SK-N-SH (cell line): Measurements from ENCODE around the gene PYY. TPM values are rescaled to one million over a fixed set of nuclear protein-coding genes. Genes with fewer than 3 reads are reported as not detected.

Experiments used
- CTCF ChIA-PET: fragments of 300-600, 350-600 bp; formaldehyde crosslinking; extraction: SDS; loops from one replicate; lab custom pipeline; 2021; lab: Yijun Ruan, JAX
- POLR2A ChIA-PET: fragments of 350-600 bp; sonication (Branson Sonifier 250); formaldehyde crosslinking; extraction: SDS; loops from one replicate; lab custom pipeline; 2020; ENCODE audit warnings: antibody characterized with exemption, inconsistent platforms; lab: Yijun Ruan, JAX
- DNase-seq: peaks from one replicate; pipeline ENCODE4 v3.0.0; 2012
- H2AFZ ChIP-seq: fragments of 200-600 bp; sonication (generic); 2 replicates; pipeline ENCODE4 v1.8.1; 2016; ENCODE audit warnings: antibody characterized with exemption, mild to moderate bottlenecking, low read depth
- H3F3A ChIP-seq: fragments of 200-600 bp; sonication (generic); replicated peaks from 2 replicates; pipeline ENCODE3; 2016; ENCODE audit warnings: antibody characterized with exemption, mild to moderate bottlenecking; ENCODE audit not compliant: insufficient read depth
- H3K27ac ChIP-seq, 2 experiments: fragments of 200-500 bp in 1 of 2; fragments of 200-600 bp in 1 of 2; sonication (Bioruptor generic) in 1 of 2; sonication (generic), shearing (Covaris generic) in 1 of 2; 2 replicates each; pipeline versions ENCODE4 v1.5.1 to v1.6.1; 2014 to 2016; ENCODE audit warnings: low read depth in 2 of 2, inconsistent platforms in 1 of 2, low read length in 1 of 2, mild to moderate bottlenecking in 1 of 2, mixed read lengths in 1 of 2
- H3K27me3 ChIP-seq: fragments of 200-600 bp; sonication (generic), shearing (Covaris generic); 2 replicates; pipeline ENCODE4 v1.6.1; 2016; ENCODE audit warnings: mixed run types; ENCODE audit not compliant: insufficient read depth
- H3K36me3 ChIP-seq, 2 experiments: fragments of 200-500 bp in 1 of 2; fragments of 200-600 bp in 1 of 2; sonication (Bioruptor generic) in 1 of 2; sonication (generic) in 1 of 2; replicated peaks in 1 of 2; 2 replicates each; pipeline versions ENCODE3 to v1.5.1; 2014 to 2016; ENCODE audit warnings: low read length in 1 of 2, mild to moderate bottlenecking in 1 of 2; ENCODE audit not compliant: insufficient read depth in 2 of 2, control insufficient read depth in 1 of 2
- H3K4me1 ChIP-seq, 2 experiments: fragments of 200-500 bp in 1 of 2; fragments of 200-600 bp in 1 of 2; sonication (Bioruptor generic) in 1 of 2; sonication (generic), shearing (Covaris generic) in 1 of 2; 2 replicates each; pipeline versions ENCODE4 v1.5.1 to v1.6.1; 2014 to 2016; ENCODE audit warnings: low read depth in 1 of 2, low read length in 1 of 2, mixed run types in 1 of 2; ENCODE audit not compliant: insufficient read depth in 2 of 2, control insufficient read depth in 1 of 2
- H3K4me2 ChIP-seq: fragments of 200-600 bp; sonication (generic), shearing (Covaris generic); 2 replicates; pipeline ENCODE4 v1.6.1; 2017; ENCODE audit warnings: mixed run types
- H3K4me3 ChIP-seq, 2 experiments: fragments of 200-500 bp in 1 of 2; fragments of 200-600 bp in 1 of 2; sonication (Bioruptor generic) in 1 of 2; sonication (generic), shearing (Covaris generic) in 1 of 2; 2 replicates each; pipeline versions ENCODE4 v1.5.1 to v1.8.1; 2014 to 2016; ENCODE audit warnings: low read depth in 2 of 2, inconsistent platforms in 1 of 2, low read length in 1 of 2, mild to moderate bottlenecking in 1 of 2, mixed read lengths in 1 of 2, moderate library complexity in 1 of 2
- H3K79me2 ChIP-seq: fragments of 200-600 bp; sonication (generic); 2 replicates; pipeline ENCODE4 v1.8.1; 2017; ENCODE audit warnings: mild to moderate bottlenecking; ENCODE audit not compliant: insufficient read depth
- H3K9ac ChIP-seq: fragments of 200-600 bp; sonication (generic); 2 replicates; pipeline ENCODE4 v1.6.1; 2017; ENCODE audit warnings: mixed run types
- H3K9me2 ChIP-seq: fragments of 200-600 bp; sonication (generic); 2 replicates; pipeline ENCODE4 v1.6.1; 2017; ENCODE audit warnings: mixed run types
- H3K9me3 ChIP-seq: fragments of 200-600 bp; sonication (generic); 2 replicates; pipeline ENCODE4 v1.6.1; 2017; ENCODE audit warnings: mixed run types, mild to moderate bottlenecking, moderate library complexity
- H4K20me1 ChIP-seq: fragments of 200-600 bp; sonication (generic); 2 replicates; pipeline ENCODE4 v1.6.1; 2017; ENCODE audit warnings: mild to moderate bottlenecking, mixed run types; ENCODE audit not compliant: insufficient read depth
- CHD2 ChIP-seq: fragments of 150-350 bp; IDR thresholded peaks from 2 replicates; pipeline ENCODE4 v1.6.1; 2018; ENCODE audit warnings: low read length; ENCODE audit not compliant: partially characterized antibody
- RAD21 ChIP-seq: IDR thresholded peaks from 2 replicates; pipeline ENCODE4 v1.6.1; 2012; ENCODE audit warnings: mild to moderate bottlenecking, low read length
- SMC3 ChIP-seq: IDR thresholded peaks from 2 replicates; pipeline ENCODE4 v1.6.1; 2012; ENCODE audit warnings: low read depth, low read length, improper control_type of control experiment
- TAF1 ChIP-seq: IDR thresholded peaks from 2 replicates; pipeline ENCODE4 v1.6.1; 2012; ENCODE audit warnings: low read depth, mild to moderate bottlenecking, low read length, moderate library complexity, borderline replicate concordance
- WGBS: methylation state at CpG from one replicate; pipeline ENCODE4 v1.1.6; 2017; ENCODE audit warnings: low lambda C conversion rate; 5-methylcytosine and 5-hydroxymethylcytosine counted together
- polyA plus RNA-seq, 3 experiments: library from polyadenylated mRNA; depleted of rRNA; stranded (reverse); fragments of >200 nt; gene quantifications; 2 replicates each; pipeline ENCODE4 v1.2.3, GENCODE V29; 2012
- TF ChIP-seq, protein P1 (sequence below): IDR thresholded peaks from 2 replicates; pipeline ENCODE4; 2012
- TF ChIP-seq, protein P2 (sequence below): fragments of 200-600 bp; sonication (generic); IDR thresholded peaks from 2 replicates; pipeline ENCODE4 v1.6.1; 2017; ENCODE audit warnings: antibody characterized with exemption, mild to moderate bottlenecking, moderate library complexity

The PYY gene
- polyA plus RNA-seq, 1 of the 3 experiments (the other 2 are of a cell fraction), result 0.21 TPM

DNA sequence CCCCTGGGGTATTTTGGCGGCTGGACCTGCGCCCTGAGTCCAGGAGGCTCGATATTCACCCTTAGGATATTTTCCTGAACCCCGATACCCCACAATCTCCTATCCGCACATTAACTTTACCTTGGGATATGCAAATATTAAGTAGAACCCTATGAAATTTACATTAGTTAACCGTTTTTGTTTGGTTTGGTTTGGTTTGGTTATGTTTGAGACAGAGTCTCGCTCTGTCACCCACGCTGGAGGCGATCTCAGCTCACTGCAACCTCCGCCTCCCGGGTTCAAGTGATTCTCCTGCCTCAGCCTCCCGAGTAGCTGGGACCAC lies 41.4 kb upstream of the PYY start:
- no peak overlapping the region for H3K9ac ChIP-seq
- H3K9me2 ChIP-seq, result no peaks in the 10 kb centered on the region
- H3K4me3 ChIP-seq, result peak overlapping the region in 1 of 2 experiments; percentile 53; a peak in 1 of 4 replicates
- H3F3A ChIP-seq, result peaks cover 12% of the 10 kb centered on the region
- H3K4me1 ChIP-seq, result peaks cover 3 to 5% of the 10 kb centered on the region in 2 experiments; a peak in 3 of 4 replicates
- H3K27me3 ChIP-seq, result no peaks in the 10 kb centered on the region
- H3K27ac ChIP-seq, result no peak overlapping the region
- POLR2A ChIA-PET, result no interaction called here
- H3K9me3 ChIP-seq, result no peaks in the 10 kb centered on the region
- H3K4me2 ChIP-seq, result peak overlapping the region; percentile 78
- no peaks in the 10 kb centered on the region for H3K79me2 ChIP-seq
- DNase-seq, result no peak
- H2AFZ ChIP-seq, result peak overlapping the region; percentile 82; the same call in 1 of the 2 replicates
- 7% methylated on average over 12 of the region's 12 CpGs for WGBS
- CTCF ChIA-PET, result interaction anchor here (0.7 to 31.1 kb wide), 22 partner anchors 9 to 154 kb away, joined by 3 to 638 read pairs (median 5); partner anchors contain the start of genes CD300LG, MPP2, NAGS and PPY
- TF ChIP-seq CHD2, result no peak
- TF ChIP-seq, protein P1, sequence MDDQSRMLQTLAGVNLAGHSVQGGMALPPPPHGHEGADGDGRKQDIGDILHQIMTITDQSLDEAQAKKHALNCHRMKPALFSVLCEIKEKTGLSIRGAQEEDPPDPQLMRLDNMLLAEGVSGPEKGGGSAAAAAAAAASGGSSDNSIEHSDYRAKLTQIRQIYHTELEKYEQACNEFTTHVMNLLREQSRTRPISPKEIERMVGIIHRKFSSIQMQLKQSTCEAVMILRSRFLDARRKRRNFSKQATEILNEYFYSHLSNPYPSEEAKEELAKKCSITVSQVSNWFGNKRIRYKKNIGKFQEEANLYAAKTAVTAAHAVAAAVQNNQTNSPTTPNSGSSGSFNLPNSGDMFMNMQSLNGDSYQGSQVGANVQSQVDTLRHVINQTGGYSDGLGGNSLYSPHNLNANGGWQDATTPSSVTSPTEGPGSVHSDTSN, result no peak
- H3K36me3 ChIP-seq, result no peaks in the 10 kb centered on the region
- no peaks in the 10 kb centered on the region for H4K20me1 ChIP-seq

DNA sequence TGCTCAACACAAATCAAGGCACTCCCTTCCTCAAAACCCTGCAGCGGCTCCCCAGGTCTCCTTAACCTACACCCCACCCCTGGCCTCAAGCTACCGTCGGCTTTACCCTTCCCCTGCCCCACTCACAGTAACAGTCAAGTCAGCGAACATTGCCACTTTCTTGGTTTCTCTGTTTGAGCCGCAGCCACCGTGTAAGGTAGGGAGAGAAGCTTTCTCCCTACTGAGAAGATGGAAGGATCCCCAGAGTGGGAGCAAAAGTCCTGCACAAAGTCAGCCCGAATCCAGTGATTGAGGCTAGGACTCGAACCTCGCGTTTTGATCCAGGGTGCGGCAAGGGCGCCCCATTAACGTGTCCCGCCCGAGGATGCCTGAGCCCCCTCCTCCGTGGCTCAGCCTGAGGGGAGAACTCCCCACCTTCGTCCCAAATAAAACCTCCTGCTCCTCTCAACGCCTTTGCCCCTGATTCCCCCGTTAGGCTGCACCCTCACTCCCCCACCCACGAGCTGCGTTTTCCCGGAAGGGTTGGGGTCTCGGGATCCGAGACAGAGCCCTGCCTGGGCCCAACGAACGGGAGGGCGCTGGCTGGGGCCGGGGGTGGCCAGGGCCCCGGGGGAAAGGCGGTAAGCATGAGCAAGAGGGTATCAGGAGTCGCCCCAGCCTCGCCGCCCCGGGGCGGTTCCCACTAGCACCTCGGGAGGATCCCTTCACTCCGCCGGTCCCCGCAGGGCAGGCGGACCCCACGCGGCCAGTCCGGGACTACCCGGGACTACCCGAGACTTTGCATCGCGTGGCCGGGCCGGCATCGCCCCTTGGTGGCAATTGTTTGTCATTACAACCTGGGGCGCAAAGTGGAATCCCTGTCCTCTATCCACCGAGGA lies 40.8 kb upstream of the PYY start:
- Histone ChIP-seq H3K4me2 (peak overlapping the region; percentile 78), H3K36me3 (no peaks in the 10 kb centered on the region), H3K4me3 (peak overlapping the region; percentile 33 to 53; a peak in 3 of 4 replicates), H3K27ac (no peak overlapping the region), H3K79me2 (no peaks in the 10 kb centered on the region), H2AFZ (peak overlapping the region; percentile 82; the same call in 1 of the 2 replicates), H3K9ac (peak overlapping the region; percentile 42; the same call in 1 of the 2 replicates), H4K20me1 (no peaks in the 10 kb centered on the region), H3K9me3 (no peaks in the 10 kb centered on the region)
- ChIA-PET POLR2A (no interaction called here), CTCF (interaction anchor here (0.6 to 31.1 kb wide), 34 partner anchors 10 to 155 kb away, joined by 3 to 638 read pairs (median 5); partner anchors contain the start of genes CD300LG, MPP2, NAGS and PPY)
- WGBS, result 50% methylated on average over 24 of the region's 52 CpGs
- peak; percentile 91 for DNase-seq
- TF ChIP-seq RAD21 (peak; percentile 98), TAF1 (no peak), SMC3 (peak; percentile 98)
- TF ChIP-seq, protein P2, sequence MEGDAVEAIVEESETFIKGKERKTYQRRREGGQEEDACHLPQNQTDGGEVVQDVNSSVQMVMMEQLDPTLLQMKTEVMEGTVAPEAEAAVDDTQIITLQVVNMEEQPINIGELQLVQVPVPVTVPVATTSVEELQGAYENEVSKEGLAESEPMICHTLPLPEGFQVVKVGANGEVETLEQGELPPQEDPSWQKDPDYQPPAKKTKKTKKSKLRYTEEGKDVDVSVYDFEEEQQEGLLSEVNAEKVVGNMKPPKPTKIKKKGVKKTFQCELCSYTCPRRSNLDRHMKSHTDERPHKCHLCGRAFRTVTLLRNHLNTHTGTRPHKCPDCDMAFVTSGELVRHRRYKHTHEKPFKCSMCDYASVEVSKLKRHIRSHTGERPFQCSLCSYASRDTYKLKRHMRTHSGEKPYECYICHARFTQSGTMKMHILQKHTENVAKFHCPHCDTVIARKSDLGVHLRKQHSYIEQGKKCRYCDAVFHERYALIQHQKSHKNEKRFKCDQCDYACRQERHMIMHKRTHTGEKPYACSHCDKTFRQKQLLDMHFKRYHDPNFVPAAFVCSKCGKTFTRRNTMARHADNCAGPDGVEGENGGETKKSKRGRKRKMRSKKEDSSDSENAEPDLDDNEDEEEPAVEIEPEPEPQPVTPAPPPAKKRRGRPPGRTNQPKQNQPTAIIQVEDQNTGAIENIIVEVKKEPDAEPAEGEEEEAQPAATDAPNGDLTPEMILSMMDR, result peak; percentile 87
- TF ChIP-seq, all 33 proteins: peak for 3
- Histone ChIP-seq H3K27me3 (no peaks in the 10 kb centered on the region), H3F3A (peaks cover 11% of the 10 kb centered on the region), H3K4me1 (peaks cover 3 to 5% of the 10 kb centered on the region in 2 experiments; a peak in 3 of 4 replicates), H3K9me2 (no peaks in the 10 kb centered on the region)
